Thyroid gland (tissue), 4 donors: ENCODE measurements around the gene PPP4R2. TPM values are rescaled to one million over a fixed set of nuclear protein-coding genes. Genes with fewer than 3 reads are reported as not detected.

ENCODE experiments used
- DNase-seq, 2 donors: peaks; one replicate each; pipeline ENCODE4 v3.0.0-alpha.2; 2019
- H3K27ac ChIP-seq, 3 donors: fragments of 200-600 bp; sonication (generic); 1 replicate in 2 of 3; 2 replicates in 1 of 3; pipeline ENCODE4 v1.5.1; 2016 to 2019; ENCODE audit warnings: mild to moderate bottlenecking in 1 of 3, moderate library complexity in 1 of 3
- H3K27me3 ChIP-seq: fragments of 200-600 bp; sonication (generic); one replicate; pipeline ENCODE4 v1.5.1; 2019
- H3K36me3 ChIP-seq, 2 donors: fragments of 200-600 bp; sonication (generic); one replicate each; pipeline ENCODE4 v1.5.1; 2016 to 2019
- H3K4me1 ChIP-seq, 2 donors: fragments of 200-600 bp; sonication (generic); one replicate each; pipeline ENCODE4 v1.5.1; 2017 to 2019
- H3K4me3 ChIP-seq, 3 donors: fragments of 200-600 bp; sonication (generic); replicated peaks in 1 of 3; 1 replicate in 2 of 3; 2 replicates in 1 of 3; pipeline ENCODE4 v1.5.1; 2016; ENCODE audit warnings: mild to moderate bottlenecking in 1 of 3
- H3K9me3 ChIP-seq: fragments of 200-600 bp; sonication (generic); one replicate; pipeline ENCODE4 v1.5.1; 2017
- CTCF ChIP-seq, 6 experiments: fragments of 200-600 bp in 3 of 6; fragments of 450-650 bp in 3 of 6; sonication (generic) in 3 of 6; IDR thresholded peaks; one replicate each; pipeline ENCODE4 v1.5.1; 2016 to 2019; ENCODE audit warnings: antibody characterized with exemption in 6 of 6, mild to moderate bottlenecking in 2 of 6, inconsistent platforms in 1 of 6, moderate library complexity in 1 of 6
- POLR2A ChIP-seq, 2 donors: fragments of 450-650 bp; IDR thresholded peaks; one replicate each; pipeline ENCODE4 v1.6.1; 2017; ENCODE audit warnings: antibody characterized with exemption in 2 of 2, mild to moderate bottlenecking in 2 of 2, moderate library complexity in 1 of 2
- WGBS, 2 donors: methylation state at CpG; one replicate each; pipeline ENCODE4 v1.1.5; 2017; 5-methylcytosine and 5-hydroxymethylcytosine counted together
- intact Hi-C: fragments of 100-400 bp; cut with DNase I; formaldehyde crosslinking; loops from one replicate; pipeline ENCODE4 v1.15.1; 2023
- total RNA-seq, 4 donors: library from RNA; depleted of rRNA; stranded (reverse); fragments of >200 nt; gene quantifications; one replicate each; pipeline ENCODE4 v1.2.3, GENCODE V29; 2016

Gene PPP4R2
- total RNA-seq, 4 donors from 2014 or later: 51.5 to 71.3 (median 66.0) TPM

- intact Hi-C loops: no loop called here
Observed at GRCh38 chr3:73069775-73070444, 73.3 kb downstream of the PPP4R2 start.

GRCh38 chr3:73070675-73071575 lies 74.3 kb downstream of the PPP4R2 start:
- Histone ChIP-seq H3K27ac (no peak overlapping the region), H3K27me3 (no peaks in the 10 kb centered on the region), H3K9me3 (no peaks in the 10 kb centered on the region), H3K4me3 (no peak overlapping the region), H3K36me3 (peaks cover 0 to 3% of the 10 kb centered on the region in 2 donors), H3K4me1 (no peaks in the 10 kb centered on the region)
- intact Hi-C loops: no loop called here
- DNase-seq: no peak
- TF ChIP-seq CTCF (IDR thresholded peaks at IDR 0.05) (no peak), POLR2A (IDR thresholded peaks at IDR 0.05) (no peak)
- WGBS, 2 donors: 48 to 53% methylated on average over 6 of the region's 6 CpGs

More at GRCh38 chr3:73069775-73070444, 73.3 kb downstream of the PPP4R2 start:
- H3K4me1 ChIP-seq: no peaks in the 10 kb centered on the region
- no peak overlapping the region for H3K27ac ChIP-seq
- H3K36me3 ChIP-seq: peaks cover 0 to 10% of the 10 kb centered on the region in 2 donors
- no peaks in the 10 kb centered on the region for H3K27me3 ChIP-seq
- no peaks in the 10 kb centered on the region for H3K9me3 ChIP-seq
- 92 to 93% methylated on average over 14 of the region's 14 CpGs for WGBS, 2 donors
- no peak for DNase-seq
- TF ChIP-seq POLR2A (IDR thresholded peaks at IDR 0.05): no peak
- TF ChIP-seq CTCF (IDR thresholded peaks at IDR 0.05): no peak
- H3K4me3 ChIP-seq: no peak overlapping the region

- no peaks in the 10 kb centered on the region for H3K27me3 ChIP-seq
- WGBS, 2 donors: 94 to 100% methylated on average over 1 of the region's 1 CpG
- intact Hi-C loops: no loop called here
- no peaks in the 10 kb centered on the region for H3K9me3 ChIP-seq
- H3K27ac ChIP-seq: no peak overlapping the region
- no peak overlapping the region for H3K4me3 ChIP-seq
- H3K4me1 ChIP-seq: no peaks in the 10 kb centered on the region
- TF ChIP-seq POLR2A (IDR thresholded peaks at IDR 0.05): no peak
- no peak for TF ChIP-seq CTCF (IDR thresholded peaks at IDR 0.05)
- DNase-seq: no peak
- H3K36me3 ChIP-seq: peaks cover 0 to 3% of the 10 kb centered on the region in 2 donors
Observed at GRCh38 chr3:73071952-73072351, 75.3 kb downstream of the PPP4R2 start.

- no peak overlapping the region for H3K27ac ChIP-seq
- intact Hi-C loops: no loop called here
- no peaks in the 10 kb centered on the region for H3K36me3 ChIP-seq
- no peaks in the 10 kb centered on the region for H3K9me3 ChIP-seq
- 64 to 70% methylated on average over 1 of the region's 1 CpG for WGBS, 2 donors
- H3K27me3 ChIP-seq: no peaks in the 10 kb centered on the region
- no peak for DNase-seq
- H3K4me3 ChIP-seq: no peak overlapping the region
- no peaks in the 10 kb centered on the region for H3K4me1 ChIP-seq
- TF ChIP-seq CTCF (IDR thresholded peaks at IDR 0.05) (no peak), POLR2A (IDR thresholded peaks at IDR 0.05) (no peak)
Observed at GRCh38 chr3:73072634-73073033, 76.0 kb downstream of the PPP4R2 start.
